ENCODE data around the gene EXOC3L4.
A peak's percentile ranks its signal among the peaks of the same experiment; 100 is the strongest.

Gene EXOC3L4

DNA sequence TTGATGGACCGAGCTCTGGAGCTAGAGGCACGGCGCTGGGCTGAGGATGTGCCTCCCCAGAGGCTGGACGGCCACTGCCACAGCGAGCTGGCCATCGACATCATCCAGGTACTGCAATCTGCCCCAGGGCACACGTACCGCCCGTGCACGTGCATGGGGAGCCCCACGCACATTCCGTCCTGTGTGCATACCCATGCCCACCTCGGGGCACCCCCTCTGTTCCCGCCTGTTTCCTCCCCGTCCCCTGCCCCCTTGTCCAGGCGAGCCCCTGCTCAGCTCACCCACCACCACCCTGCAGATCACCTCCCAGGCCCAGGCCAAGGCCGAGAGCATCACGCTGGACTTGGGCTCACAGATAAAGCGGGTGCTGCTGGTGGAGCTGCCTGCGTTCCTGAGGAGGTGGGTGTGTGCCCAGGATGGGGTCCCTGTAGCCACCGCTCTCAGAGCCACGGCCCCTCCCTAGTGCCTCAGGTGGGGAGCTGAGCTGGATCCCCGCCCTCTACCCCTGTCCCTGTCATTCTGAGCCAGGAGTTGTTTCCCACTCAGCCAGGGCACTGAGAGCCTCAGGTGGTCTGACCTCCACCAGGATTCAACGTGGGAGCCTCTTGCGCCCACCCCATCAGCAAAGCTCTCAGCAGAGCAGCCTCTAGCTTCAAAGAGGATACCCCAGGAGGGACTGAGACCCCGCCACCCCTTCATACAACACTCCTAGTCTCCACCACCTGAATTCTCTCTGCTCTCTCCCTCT lies 35.7 kb downstream of the EXOC3L4 start:
- FAIRE-seq (no peak), DNase-seq (ENCODE audit: insufficient read length, low spot score) (no peak)
- TF ChIP-seq POLR2A (IDR thresholded peaks at IDR 0.05; ENCODE audit: low read depth, low read length), result no peak

DNA sequence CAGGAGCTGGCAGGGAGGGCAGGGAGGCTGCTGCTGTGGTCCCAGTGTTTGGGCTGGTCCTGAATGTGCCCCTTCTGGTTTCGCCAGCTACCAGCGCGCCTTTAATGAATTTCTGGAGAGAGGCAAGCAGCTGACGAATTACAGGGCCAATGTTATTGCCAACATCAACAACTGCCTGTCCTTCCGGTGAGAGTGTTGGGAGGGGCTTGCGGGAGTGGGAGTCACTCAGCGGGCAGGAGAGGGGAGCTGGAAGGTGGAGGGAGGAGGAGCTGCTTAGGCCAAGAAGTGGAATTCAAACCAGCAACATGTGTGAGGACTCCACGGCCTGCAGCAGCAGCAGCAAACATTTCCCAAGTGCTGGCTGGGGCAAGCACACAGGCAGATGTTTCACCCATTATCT lies 36.4 kb downstream of the EXOC3L4 start:
- DNase-seq (ENCODE audit: insufficient read length, low spot score) (peak; percentile 70), FAIRE-seq (no peak)
- no peak for TF ChIP-seq POLR2A (IDR thresholded peaks at IDR 0.05; ENCODE audit: low read depth, low read length)

DNA sequence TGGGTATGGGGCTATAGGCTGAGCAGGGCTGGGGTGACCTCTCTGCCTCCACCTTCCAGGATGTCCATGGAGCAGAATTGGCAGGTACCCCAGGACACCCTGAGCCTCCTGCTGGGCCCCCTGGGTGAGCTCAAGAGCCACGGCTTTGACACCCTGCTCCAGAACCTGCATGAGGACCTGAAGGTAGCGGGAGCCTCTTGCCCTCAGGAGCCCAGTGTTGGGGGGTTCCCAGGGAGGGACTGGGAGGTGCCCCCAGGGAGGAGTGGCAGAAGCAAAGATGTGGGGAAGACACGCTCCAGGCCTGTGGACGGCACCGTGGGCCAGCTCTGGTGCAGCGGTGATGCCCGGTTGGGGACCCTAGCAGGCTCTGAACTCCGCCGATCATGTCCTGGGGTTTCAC lies 37.1 kb downstream of the EXOC3L4 start:
- TF ChIP-seq POLR2A (IDR thresholded peaks at IDR 0.05; ENCODE audit: low read depth, low read length), result no peak
- no peak for DNase-seq (ENCODE audit: insufficient read length, low spot score)

DNA sequence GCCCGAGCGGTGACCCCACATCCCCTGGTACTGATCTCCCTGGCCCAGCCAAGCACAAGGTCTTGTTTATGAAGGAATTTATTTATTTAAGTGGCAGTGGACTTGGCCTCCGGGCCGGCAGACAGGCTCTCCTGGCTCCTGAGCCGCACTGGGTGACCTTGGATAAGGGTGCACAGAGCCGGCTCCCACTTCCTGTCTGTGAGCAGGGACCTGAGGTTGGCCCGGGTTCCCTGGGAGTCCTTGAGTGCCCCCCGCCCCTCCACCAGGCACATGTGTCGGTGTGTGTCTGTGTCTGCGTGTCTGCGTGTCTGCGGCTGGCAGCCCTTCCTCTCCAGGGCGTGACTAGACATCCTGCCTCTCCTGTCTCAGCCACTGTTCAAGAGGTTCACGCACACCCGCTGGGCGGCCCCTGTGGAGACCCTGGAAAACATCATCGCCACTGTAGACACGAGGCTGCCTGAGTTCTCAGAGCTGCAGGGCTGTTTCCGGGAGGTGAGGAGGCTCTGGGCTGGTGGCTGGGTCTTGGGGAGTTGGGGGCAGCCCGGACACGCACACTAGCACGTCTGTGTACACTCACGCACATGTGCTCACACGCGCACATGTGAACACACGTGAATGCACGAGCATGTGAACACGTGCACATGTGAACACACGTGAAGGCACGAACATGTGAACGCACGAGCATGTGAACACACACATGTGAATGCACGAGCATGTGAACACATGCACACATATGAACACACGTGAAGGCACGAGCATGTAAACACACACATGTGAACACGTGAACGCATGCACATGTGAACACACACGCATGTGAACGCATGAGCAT lies 38.1 kb downstream of the EXOC3L4 start:
- FAIRE-seq (no peak), DNase-seq (ENCODE audit: insufficient read length, low spot score) (no peak)
- no peak for TF ChIP-seq POLR2A (IDR thresholded peaks at IDR 0.05; ENCODE audit: low read depth, low read length)

More for the DNA sequence above, 37.1 kb downstream of the EXOC3L4 start:
- no peak for FAIRE-seq

DNA sequence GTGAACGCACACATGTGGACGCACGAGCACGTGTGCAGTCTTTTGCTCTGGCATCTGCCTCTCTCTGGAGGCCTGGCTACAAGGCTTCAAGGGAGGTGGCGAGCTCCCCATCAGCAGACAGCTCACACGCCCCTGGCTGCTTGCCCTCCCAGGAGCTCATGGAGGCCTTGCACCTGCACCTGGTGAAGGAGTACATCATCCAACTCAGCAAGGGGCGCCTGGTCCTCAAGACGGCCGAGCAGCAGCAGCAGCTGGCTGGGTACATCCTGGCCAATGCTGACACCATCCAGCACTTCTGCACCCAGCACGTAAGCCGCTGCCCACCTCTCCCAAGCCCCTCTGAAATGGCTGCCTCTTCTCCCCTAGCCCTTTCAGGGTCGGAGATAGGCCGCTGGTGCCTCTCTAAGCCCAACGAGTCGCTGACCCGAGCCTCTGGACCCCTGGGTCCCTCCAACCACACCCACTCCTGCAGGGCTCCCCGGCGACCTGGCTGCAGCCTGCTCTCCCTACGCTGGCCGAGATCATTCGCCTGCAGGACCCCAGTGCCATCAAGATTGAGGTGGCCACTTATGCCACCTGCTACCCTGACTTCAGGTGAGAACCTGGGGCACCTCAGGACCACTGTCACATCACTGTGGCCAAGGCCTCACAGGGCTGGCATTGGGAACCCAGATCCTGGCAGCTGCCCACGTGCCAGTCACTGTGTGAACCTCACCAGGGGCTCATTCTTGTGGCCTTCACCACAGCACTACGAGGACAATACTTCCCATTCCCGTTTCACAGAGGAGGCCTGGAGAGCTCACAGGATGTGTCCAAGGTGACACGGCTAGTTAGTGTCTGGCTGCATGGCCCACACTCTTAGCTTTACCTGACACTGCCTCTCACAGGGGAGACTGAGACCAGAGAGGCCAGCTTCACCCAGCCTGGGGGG lies 39.0 kb downstream of the EXOC3L4 start:
- no peak for DNase-seq (ENCODE audit: insufficient read length, low spot score)
- TF ChIP-seq POLR2A (IDR thresholded peaks at IDR 0.05; ENCODE audit: low read depth, low read length), result no peak
- no peak for FAIRE-seq

DNA sequence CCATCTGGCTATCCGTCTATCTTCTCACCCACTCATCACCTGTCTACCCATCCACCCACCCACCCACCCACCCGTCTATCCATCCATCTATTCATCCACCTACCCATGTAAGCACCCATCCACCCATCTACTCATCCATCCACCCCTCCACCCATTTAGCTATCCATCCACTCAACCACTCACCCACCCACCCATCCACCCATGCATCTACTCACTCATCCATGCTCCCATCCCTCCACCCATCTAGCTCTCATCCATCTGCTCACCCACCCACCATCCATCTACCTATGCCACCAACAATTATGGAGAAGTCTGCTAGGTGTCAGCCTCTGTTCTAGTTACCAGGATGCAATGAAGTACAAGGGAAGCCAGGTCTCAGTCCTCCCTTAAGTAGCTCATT lies 39.9 kb downstream of the EXOC3L4 start:
- no peak for TF ChIP-seq POLR2A (IDR thresholded peaks at IDR 0.05; ENCODE audit: low read depth, low read length)
- no peak for FAIRE-seq
- DNase-seq (ENCODE audit: insufficient read length, low spot score), result no peak

DNA sequence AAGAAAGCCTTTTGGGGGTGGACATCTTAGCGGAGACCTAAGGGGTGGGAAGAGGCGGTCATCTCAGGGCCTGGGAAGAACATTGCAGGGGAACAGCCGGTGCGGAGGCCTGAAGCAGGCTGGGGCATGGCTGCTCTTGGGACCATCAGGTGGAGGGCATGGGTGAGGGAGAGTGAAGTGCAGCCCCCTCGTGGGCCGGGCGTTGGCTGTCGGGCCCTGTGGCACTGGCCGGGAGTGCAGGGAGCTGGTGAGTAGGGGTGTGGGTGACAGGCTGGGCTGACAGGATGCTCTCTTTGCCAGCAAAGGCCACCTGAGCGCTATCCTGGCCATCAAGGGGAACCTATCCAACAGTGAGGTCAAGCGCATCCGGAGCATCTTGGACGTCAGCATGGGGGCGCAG lies 40.4 kb downstream of the EXOC3L4 start:
- no peak for FAIRE-seq
- no peak for DNase-seq (ENCODE audit: insufficient read length, low spot score)
- no peak for TF ChIP-seq POLR2A (IDR thresholded peaks at IDR 0.05; ENCODE audit: low read depth, low read length)

DNA sequence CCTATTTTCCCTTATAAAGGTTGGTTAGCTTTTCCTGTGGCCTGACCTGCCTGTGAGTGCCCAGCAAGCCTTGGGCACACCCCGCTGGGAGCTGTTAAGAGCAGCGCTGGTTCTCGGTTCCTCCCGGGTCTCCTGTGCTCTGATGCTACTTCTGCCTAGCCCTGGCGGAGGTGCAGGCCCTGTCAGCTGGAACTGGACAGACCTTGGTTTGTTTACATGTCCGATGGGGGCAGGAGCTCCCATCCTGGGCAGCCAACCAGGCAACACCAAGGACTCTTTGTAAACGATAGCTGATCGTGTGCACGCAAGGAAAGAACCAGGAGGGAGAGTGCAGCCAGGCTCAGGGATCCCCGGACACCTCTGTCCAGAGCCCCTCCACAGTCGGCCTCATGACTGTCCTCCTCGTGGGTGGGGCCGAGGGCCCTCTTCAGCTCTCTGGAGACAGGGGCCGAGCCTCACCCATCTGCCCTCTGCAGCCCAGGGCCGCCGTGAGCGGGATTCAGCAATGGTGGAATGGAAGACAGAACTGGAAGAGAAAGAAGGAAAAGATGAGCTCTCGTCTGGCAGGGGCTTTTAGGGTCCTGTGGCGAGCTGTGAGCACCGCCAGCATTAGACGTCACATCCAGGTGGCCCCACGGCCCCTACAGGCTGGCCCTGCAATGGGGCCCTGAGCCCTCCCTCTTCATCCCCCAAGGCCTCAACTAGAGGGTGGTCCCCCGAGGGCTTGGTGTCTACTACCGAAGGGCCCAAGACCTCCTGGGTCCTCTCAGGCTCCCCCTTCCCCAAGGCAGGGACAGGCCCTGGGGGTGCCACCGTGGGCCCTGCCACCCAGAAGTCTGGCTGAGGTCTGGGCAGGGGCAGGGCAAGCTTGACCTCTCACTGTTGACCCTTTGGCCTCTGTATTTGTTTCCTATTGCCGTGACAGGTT lies 41.1 kb downstream of the EXOC3L4 start:
- no peak for TF ChIP-seq POLR2A (IDR thresholded peaks at IDR 0.05; ENCODE audit: low read depth, low read length)
- FAIRE-seq, result no peak
- DNase-seq (ENCODE audit: insufficient read length, low spot score), result no peak

DNA sequence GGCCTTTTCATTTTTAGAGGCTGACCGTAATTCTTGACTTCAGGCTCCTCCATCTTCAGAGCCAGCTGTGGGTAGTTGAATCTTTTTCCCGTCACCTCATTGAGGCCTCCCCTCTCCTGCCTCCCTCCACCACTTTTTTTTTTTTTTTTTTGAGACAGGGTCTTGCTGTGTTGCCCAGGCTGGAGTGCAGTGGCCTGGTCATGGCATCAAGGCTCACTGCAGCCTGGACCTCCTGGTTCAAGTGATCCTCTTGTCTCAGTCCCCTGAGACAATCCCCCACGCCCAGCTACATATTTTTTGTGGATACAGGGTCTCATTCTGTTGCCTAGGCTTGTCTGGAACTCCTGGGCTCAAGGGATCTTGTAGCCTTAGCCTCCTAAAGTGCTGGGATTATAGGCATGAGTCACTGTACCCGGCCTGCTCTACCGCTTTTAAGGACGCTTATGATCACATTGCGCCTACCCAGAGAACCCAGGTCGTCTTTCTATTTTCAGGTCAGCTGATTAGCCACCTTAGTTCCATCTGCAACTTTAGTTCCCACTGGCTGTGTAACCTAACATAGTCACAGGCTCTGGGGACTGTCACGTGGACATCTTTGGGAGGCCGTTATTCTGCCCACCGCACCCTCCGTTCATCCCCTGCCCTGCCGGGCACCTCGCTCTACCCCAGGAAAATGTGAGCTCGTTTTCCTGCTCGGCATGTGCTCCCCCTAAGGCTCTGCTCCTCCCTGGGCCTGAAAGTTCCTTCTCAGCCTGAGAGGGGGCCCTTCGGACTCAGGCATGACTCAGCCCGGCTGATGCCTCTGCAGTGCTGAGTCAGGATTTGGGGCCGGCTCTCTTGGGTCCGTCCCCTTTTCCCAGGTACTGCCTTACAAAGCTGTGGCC lies 42.1 kb downstream of the EXOC3L4 start:
- no peak for TF ChIP-seq POLR2A (IDR thresholded peaks at IDR 0.05; ENCODE audit: low read depth, low read length)
- FAIRE-seq (peak; percentile 87), DNase-seq (ENCODE audit: insufficient read length, low spot score) (peak; percentile 98)

DNA sequence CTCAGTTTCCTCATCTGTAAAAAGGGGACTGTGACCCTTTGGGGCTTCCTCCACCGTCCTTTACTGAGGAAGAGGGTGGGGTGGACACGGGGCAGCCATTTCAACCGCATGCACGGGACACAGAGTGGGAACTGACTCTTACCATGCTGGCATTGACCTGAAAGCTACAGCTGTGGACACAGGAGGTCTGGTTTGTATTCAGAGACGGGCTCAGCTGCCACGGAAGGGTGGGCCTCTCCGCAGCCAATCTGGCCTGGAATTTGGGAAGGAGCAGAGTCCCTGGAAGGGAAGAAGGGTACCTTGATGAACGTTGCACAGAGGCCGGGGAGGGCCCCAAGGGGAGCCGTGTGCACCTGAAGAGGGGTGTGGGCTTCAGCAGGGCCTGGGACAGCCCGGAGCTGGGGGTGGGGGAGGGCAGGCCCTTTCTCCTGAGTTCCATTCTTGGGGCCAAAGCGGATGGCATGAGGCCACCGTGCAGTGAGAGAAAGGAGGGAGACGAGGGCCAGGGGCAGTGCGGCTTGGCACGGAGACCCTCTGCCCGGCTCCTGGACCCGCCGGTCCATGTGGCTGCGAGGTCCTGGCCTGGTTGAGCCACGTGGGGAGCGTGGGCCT lies 43.3 kb downstream of the EXOC3L4 start:
- FAIRE-seq (no peak), DNase-seq (ENCODE audit: insufficient read length, low spot score) (no peak)
- TF ChIP-seq POLR2A (IDR thresholded peaks at IDR 0.05; ENCODE audit: low read depth, low read length), result no peak

DNA sequence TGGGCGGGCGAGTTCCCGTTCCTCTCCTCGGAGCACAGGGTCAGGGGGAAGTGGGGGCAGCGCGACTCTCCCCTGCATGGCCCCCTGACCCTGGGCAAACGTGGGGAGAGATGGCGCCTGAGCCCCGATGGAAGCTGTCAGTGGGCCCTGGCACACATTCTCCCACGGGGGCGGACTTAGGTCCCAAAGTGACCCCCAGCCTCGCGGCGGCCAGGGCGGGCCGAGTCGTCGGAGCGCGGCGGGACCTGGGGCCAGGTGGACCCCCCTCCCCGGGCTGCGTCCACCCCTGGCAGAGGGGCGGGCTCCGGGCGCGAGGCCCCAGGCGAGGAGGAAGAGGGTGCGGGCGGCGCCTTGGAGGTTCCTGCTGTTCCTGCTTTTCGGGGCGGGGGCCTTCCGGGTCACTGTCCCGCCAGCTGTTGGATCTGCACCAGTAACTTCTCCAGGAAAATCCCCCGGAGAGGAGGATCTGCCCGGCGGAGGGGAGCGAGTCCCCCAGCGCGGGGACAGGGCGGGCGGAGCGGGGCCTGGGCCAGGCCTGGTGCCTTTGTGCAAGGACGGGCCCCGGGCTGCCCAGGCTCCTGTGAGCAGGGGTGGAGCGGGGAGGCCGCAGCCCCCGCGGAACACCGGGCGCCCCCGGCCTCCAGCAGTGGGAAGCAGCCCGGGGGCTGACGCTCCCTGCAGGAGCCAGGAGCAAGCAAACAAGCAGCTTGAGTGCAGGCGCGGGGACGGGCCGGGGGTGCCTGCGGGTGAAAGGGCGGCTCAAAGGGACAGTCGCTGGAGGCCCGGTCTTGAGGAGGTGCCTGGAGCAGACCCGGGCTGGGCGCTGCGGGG lies 44.0 kb downstream of the EXOC3L4 start:
- DNase-seq (ENCODE audit: insufficient read length, low spot score) (no peak), FAIRE-seq (no peak)
- no peak for TF ChIP-seq POLR2A (IDR thresholded peaks at IDR 0.05; ENCODE audit: low read depth, low read length)

Measured in H54 (cell line).